Suprapubic skin (tissue), 4 donors: ENCODE measurements around the gene FOXF1. TPM values are rescaled to one million over a fixed set of nuclear protein-coding genes. Genes with fewer than 3 reads are reported as not detected.

Experiments used
- DNase-seq, 2 donors: peaks; one replicate each; pipeline ENCODE4 v3.0.0-alpha.2; 2019; ENCODE audit warnings: low spot score in 2 of 2
- H3K27ac ChIP-seq: fragments of 200-600 bp; sonication (generic); one replicate; pipeline ENCODE4 v1.5.1; 2019
- H3K27me3 ChIP-seq: fragments of 200-600 bp; sonication (generic); one replicate; pipeline ENCODE4 v1.5.1; 2019
- H3K36me3 ChIP-seq: fragments of 200-600 bp; sonication (generic); one replicate; pipeline ENCODE4 v1.5.1; 2019
- H3K4me1 ChIP-seq: fragments of 200-600 bp; sonication (generic); one replicate; pipeline ENCODE4 v1.5.1; 2019
- H3K4me3 ChIP-seq: fragments of 200-600 bp; sonication (generic); one replicate; pipeline ENCODE4 v1.5.1; 2019; ENCODE audit warnings: mild to moderate bottlenecking
- H3K9me3 ChIP-seq: fragments of 200-600 bp; sonication (generic); one replicate; pipeline ENCODE4 v1.5.1; 2019
- EP300 ChIP-seq: sonication (generic); formaldehyde crosslinking; IDR thresholded peaks from one replicate; pipeline ENCODE4 v1.6.1; 2017; ENCODE audit warnings: antibody characterized with exemption
- POLR2A ChIP-seq, 2 donors: fragments of 450-650 bp; IDR thresholded peaks; one replicate each; pipeline ENCODE4 v1.6.1; 2017; ENCODE audit warnings: antibody characterized with exemption in 2 of 2, mild to moderate bottlenecking in 2 of 2, moderate library complexity in 2 of 2
- POLR2AphosphoS5 ChIP-seq, 3 donors: sonication (generic); formaldehyde crosslinking; IDR thresholded peaks; one replicate each; pipeline ENCODE4 v1.6.1; 2017; ENCODE audit warnings: antibody characterized with exemption in 3 of 3
- WGBS: methylation state at CpG from one replicate; pipeline ENCODE4 v1.1.5; 2018; 5-methylcytosine and 5-hydroxymethylcytosine counted together
- total RNA-seq, 4 donors: library from RNA; depleted of rRNA; stranded (reverse); fragments of >200 nt; gene quantifications; one replicate each; pipeline ENCODE4 v1.1.0, GENCODE V29; 2016
- TF ChIP-seq, protein P1 (sequence below), 2 donors: fragments of 200-600 bp in 1 of 2; fragments of 450-650 bp in 1 of 2; sonication (generic) in 1 of 2; IDR thresholded peaks; one replicate each; pipeline ENCODE4 v1.5.1; 2016 to 2019; ENCODE audit warnings: antibody characterized with exemption in 2 of 2, mild to moderate bottlenecking in 1 of 2, moderate library complexity in 1 of 2

FOXF1 gene
- total RNA-seq, 4 donors from 2014 or later, result 0.11 to 0.59 (median 0.21) TPM; not detected in 1

DNA sequence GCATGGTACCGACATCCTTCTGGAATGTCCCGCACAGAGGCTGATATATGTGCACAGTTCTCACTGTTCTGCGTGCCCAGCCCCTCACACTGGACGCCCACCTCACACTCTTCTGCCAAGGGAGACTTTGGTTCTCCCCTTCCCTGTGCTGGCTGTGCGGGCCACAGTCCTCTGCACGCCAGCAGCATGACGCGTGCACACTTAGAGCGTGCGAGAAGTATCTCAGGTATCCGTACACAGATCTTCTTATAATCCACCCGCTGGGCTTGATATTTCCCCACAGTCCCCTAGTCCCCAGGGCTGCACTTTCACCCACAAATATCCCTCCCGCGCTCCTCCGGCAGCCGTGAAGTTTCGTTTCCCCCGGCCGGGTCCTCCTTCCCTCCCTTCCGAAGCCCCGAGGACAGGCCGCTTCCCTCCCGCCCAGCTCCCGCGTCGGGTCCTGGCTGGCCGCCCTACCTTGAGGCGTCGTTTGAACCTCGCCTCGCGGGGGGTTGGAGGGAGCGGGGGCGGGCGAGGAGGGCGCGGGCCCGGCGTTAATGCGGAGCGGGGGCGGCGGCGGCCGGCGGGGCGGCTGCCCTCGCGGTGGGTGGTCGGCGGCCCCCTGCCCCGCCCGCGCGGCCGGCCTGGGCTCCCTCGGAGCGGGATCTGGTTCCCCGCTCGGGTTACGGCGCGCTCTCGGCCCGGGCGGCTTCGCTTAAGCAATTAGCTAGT lies 5.0 kb upstream of the FOXF1 start:
- no peak for DNase-seq
- no peak for TF ChIP-seq POLR2A (IDR thresholded peaks at IDR 0.05)
- TF ChIP-seq, protein P1, sequence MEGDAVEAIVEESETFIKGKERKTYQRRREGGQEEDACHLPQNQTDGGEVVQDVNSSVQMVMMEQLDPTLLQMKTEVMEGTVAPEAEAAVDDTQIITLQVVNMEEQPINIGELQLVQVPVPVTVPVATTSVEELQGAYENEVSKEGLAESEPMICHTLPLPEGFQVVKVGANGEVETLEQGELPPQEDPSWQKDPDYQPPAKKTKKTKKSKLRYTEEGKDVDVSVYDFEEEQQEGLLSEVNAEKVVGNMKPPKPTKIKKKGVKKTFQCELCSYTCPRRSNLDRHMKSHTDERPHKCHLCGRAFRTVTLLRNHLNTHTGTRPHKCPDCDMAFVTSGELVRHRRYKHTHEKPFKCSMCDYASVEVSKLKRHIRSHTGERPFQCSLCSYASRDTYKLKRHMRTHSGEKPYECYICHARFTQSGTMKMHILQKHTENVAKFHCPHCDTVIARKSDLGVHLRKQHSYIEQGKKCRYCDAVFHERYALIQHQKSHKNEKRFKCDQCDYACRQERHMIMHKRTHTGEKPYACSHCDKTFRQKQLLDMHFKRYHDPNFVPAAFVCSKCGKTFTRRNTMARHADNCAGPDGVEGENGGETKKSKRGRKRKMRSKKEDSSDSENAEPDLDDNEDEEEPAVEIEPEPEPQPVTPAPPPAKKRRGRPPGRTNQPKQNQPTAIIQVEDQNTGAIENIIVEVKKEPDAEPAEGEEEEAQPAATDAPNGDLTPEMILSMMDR (IDR thresholded peaks at IDR 0.05), result no peak
- no peak for TF ChIP-seq POLR2AphosphoS5 (IDR thresholded peaks at IDR 0.05)
- TF ChIP-seq EP300, result no peak
- Histone ChIP-seq H3K36me3 (no peaks in the 10 kb centered on the region), H3K4me1 (peaks cover 48% of the 10 kb centered on the region), H3K27me3 (peaks cover 100% of the 10 kb centered on the region), H3K9me3 (no peaks in the 10 kb centered on the region), H3K27ac (no peak overlapping the region), H3K4me3 (peak overlapping the region; percentile 15)
- 2% methylated on average over 22 of the region's 67 CpGs for WGBS

DNA sequence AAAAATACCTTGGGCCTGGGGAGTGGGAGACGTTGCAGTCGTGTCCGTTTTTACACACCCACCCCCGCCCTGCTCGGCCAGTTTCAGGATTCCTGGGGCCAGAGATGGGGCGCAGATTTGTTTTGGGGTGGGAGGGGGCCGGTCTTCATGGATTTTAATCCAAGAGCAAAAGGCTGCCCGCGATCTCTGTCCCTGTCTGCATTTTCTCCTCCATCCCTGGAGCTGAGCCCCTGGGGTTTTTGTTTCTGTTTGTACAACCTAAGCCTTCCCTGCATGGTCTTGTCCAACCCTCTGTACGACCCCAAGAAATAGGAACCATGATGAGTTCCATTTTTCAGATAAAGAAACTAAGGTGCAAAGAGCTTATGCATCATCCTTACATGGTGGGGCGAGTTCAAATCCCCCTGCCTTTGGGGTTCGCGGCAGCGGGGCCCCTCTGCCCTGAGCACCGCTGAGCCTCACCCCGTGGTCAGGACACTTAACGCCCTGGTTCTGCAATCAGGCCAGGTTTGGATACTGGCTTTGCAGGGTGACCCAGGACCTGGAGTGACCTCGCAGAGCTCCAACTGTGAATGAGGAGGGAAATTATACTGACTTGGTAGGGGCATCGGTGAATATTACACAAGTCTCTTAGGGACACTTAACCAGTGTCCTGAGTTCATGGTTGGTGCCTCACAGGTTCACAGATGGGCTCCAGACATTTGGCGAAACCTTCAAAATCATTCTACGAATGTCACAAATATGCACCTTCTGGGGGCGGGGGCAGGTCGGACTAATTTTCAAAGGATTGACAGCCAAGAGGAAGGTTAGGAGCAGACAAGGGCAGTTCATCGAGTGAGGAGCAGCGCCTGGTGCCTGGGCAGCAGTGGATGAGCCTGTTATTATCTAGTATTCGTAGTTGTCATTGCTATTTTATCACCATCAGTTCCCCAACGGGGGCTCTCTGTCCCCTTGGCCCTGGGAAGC lies 4.1 kb upstream of the FOXF1 start:
- no peaks in the 10 kb centered on the region for H3K9me3 ChIP-seq
- no peak for TF ChIP-seq POLR2A (IDR thresholded peaks at IDR 0.05)
- TF ChIP-seq EP300, result no peak
- TF ChIP-seq, protein P1 (IDR thresholded peaks at IDR 0.05), result no peak
- TF ChIP-seq POLR2AphosphoS5 (IDR thresholded peaks at IDR 0.05), result no peak
- H3K27me3 ChIP-seq, result peaks cover 100% of the 10 kb centered on the region
- no peak for DNase-seq
- 13% methylated on average over 18 of the region's 27 CpGs for WGBS
- peaks cover 56% of the 10 kb centered on the region for H3K4me1 ChIP-seq
- peak overlapping the region; percentile 15 for H3K4me3 ChIP-seq
- H3K27ac ChIP-seq, result no peak overlapping the region
- no peaks in the 10 kb centered on the region for H3K36me3 ChIP-seq

DNA sequence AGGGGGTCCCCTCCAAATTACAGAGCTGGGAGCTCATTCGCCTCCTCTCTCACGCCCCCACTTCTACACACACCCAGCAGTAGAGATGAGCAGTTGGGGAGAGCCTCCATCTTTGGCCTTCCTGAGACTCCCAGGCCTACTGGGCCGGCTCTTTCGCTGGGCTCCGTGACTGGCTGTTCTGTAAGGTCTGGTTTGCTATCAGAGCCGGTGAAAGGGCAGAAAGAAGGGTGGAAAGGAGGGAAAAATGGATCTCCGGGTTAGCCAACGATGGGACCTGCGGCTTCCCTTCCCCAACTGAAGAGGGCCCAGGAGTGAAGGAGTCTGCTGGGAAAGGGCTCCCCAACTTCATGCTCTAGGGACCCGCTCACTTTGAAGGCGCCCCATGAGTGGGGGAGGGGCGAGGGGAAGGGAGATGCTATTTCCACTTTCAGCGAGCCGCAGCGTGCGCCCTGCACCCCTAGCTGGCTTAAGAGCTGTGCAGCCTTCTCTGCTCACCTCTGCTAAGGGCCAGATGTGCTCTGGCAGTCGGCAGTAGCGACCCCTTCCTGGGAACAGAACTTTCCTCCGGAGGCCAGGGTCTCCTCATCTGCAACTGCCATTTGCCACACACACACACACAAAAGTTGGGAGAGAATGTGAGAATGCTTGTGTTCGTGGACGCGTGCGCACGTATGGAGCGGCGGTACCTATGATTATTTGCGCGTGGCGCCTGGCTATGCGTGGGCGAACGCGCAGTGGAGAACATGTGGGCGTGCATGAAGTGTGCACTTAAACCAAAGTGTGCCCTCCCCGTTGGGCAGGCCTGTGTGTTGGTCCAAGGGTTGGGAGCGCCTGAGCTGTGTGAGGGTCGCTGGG lies 2.9 kb upstream of the FOXF1 start:
- TF ChIP-seq POLR2AphosphoS5 (IDR thresholded peaks at IDR 0.05), result no peak
- TF ChIP-seq POLR2A (IDR thresholded peaks at IDR 0.05), result no peak
- TF ChIP-seq, protein P1 (IDR thresholded peaks at IDR 0.05), result no peak
- TF ChIP-seq EP300, result no peak
- Histone ChIP-seq H3K27ac (no peak overlapping the region), H3K9me3 (no peaks in the 10 kb centered on the region), H3K36me3 (no peaks in the 10 kb centered on the region), H3K27me3 (peaks cover 100% of the 10 kb centered on the region), H3K4me1 (peaks cover 61% of the 10 kb centered on the region), H3K4me3 (peak overlapping the region; percentile 54)
- DNase-seq, result no peak
- 5% methylated on average over 25 of the region's 37 CpGs for WGBS

DNA sequence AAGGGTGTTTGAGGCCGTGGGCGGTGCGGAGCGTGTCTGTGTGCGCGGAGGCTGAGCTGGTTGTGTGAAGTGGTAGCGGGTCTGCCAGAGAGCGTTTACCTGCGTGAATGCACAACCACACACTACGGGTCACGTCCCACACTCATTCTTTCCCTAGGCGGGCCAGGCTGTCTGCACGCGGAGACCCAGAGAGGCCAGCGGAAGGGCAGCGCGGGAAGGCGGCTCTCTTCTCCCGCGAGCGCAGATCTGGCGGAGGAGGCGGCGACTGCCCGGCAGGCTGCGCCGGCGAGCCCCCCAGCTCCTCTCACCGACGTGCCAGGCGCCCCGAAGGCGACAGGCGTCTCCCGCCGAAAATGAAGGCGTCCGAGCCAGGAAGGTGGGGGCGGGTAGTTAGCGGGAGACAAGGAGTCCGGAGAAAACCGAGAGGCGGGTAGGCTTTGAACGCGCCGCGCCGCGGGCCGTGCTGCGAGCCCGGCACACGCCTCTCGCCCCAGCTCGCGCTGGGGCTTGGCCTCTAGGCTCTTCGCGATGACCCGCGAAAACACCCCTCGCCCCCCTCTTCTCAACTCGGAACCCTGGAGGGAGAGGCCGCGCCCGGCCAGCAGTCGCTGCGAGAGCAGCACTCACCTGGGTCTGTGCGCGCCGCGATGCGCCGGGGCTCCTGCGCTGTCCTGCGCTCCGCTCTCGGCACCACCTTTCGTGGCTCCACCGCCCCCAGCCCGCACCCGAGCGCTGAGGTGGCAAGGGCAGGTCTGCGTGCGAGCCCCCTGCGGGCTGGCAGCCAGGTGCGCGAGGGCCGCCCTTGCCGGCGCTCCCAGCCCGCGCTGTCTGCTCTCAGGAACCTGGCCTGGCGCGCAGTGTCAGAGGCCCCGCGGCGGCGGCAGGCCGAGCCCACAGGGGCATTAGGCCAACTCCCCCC lies 2.0 kb upstream of the FOXF1 start:
- Histone ChIP-seq H3K4me1 (peaks cover 61% of the 10 kb centered on the region), H3K4me3 (peak overlapping the region; percentile 54), H3K9me3 (no peaks in the 10 kb centered on the region), H3K27ac (no peak overlapping the region), H3K27me3 (peaks cover 100% of the 10 kb centered on the region), H3K36me3 (no peaks in the 10 kb centered on the region)
- 1% methylated on average over 43 of the region's 99 CpGs for WGBS
- no peak for DNase-seq
- no peak for TF ChIP-seq POLR2A (IDR thresholded peaks at IDR 0.05)
- no peak for TF ChIP-seq POLR2AphosphoS5 (IDR thresholded peaks at IDR 0.05)
- TF ChIP-seq EP300, result no peak
- TF ChIP-seq, protein P1 (IDR thresholded peaks at IDR 0.05), result no peak
